Fibroblast of villous mesenchyme (primary cell): ENCODE results near the gene DISP3. TPM values are rescaled to one million over a fixed set of nuclear protein-coding genes. Genes with fewer than 3 reads are reported as not detected.

Experiments
- DNase-seq: peaks from one replicate; pipeline ENCODE4 v3.0.0-alpha.2; 2010; ENCODE audit warnings: low read depth
- H3K4me3 ChIP-seq: 2 replicates; pipeline ENCODE4 v1.5.1; 2011; ENCODE audit warnings: low read depth, mild to moderate bottlenecking, low read length
- total RNA-seq: library from RNA; depleted of rRNA; stranded (reverse); fragments of >200 nt; gene quantifications from 2 replicates; pipeline ENCODE4 v1.2.3, GENCODE V29; 2012
- TF ChIP-seq, protein P1 (sequence below): IDR thresholded peaks from 2 replicates; pipeline ENCODE4 v1.5.1; 2012; ENCODE audit warnings: low read depth, mild to moderate bottlenecking, low read length; ENCODE audit not compliant: insufficient read depth

Gene DISP3
- total RNA-seq, 1 donor: not detected

DNA sequence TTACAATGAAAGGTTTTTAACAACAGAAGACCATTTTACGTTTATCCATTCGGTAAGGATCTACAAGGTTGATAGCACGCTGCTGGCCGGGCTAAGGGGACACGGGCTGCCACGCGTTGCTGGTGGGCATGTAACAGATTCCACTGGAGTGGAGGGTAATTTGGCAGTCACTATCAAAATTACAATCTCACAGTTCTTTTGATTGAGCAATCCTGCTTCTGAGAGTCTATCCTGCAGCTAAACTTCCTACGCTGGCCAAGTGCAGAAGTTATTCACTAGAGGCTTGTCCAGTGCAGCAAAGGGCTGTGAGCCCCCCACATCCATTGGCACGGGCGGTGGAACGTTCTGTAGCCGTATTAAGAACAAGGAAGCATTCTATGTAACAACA is 61.8 kb downstream of the DISP3 start:
- DNase-seq: no peak
- H3K4me3 ChIP-seq: no peak overlapping the region
- TF ChIP-seq, protein P1, sequence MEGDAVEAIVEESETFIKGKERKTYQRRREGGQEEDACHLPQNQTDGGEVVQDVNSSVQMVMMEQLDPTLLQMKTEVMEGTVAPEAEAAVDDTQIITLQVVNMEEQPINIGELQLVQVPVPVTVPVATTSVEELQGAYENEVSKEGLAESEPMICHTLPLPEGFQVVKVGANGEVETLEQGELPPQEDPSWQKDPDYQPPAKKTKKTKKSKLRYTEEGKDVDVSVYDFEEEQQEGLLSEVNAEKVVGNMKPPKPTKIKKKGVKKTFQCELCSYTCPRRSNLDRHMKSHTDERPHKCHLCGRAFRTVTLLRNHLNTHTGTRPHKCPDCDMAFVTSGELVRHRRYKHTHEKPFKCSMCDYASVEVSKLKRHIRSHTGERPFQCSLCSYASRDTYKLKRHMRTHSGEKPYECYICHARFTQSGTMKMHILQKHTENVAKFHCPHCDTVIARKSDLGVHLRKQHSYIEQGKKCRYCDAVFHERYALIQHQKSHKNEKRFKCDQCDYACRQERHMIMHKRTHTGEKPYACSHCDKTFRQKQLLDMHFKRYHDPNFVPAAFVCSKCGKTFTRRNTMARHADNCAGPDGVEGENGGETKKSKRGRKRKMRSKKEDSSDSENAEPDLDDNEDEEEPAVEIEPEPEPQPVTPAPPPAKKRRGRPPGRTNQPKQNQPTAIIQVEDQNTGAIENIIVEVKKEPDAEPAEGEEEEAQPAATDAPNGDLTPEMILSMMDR: no peak

DNA sequence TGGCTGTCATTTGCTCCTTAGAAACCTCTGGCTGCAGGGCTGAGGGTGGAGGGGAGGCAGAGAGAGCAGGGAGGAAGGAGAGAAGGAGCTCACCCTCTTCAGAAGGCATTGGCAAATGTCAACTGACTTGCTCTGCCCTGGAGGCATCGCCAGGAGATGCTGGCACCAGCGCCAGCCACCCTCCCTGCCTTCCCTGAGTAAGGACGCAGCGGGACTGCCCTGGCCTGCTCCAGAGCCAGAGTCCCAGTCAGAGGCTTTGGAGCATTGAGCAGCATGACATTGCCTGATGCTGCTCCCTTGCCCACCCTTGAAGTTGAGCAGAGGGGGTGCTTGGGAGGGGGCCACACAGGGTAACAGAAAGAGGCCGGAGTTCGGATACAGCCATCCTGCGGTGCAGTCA is 62.3 kb downstream of the DISP3 start:
- DNase-seq: no peak
- no peak overlapping the region for H3K4me3 ChIP-seq

DNA sequence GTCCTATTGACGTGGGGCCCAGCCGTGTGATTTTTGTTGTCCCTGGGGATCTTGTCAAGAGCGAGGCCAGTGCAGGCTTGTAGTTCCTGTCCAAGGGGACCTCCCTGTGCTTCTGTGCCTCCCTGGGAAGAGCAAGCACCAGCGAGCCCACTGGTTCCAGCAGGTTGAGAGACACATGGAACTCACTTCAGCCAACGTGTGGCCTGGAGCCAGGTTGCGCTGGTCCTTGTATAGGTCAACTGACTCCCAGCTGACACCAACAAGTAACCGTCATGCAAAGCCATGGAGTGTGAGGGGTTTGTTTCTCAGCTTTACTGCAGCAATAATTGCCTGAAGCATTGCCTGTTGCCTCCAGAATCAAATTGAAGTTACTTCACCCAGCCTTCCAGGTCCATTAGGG is 63.0 kb downstream of the DISP3 start:
- no peak for DNase-seq
- H3K4me3 ChIP-seq: no peak overlapping the region
- TF ChIP-seq, protein P1: no peak

More for the DNA sequence above, 62.3 kb downstream of the DISP3 start:
- TF ChIP-seq, protein P1: no peak

DNA sequence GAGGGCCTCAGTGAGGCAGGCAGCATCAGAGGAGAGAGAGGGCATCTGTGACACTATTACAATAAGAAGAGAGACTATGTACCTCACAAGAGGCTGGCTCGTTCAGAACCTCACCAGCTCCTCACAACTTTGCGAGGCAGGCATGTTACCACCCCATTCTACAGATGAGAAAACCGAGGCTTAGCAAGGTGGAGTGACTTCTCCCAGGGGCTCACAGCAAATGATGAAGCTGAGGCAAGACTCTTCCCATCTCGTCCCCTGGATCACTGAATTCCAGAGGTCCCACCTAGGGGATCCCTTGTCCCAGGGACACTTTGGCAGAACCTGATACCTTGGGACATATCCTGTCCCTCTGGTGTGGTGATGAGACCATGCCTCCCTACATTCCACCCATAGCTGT is 64.4 kb downstream of the DISP3 start:
- DNase-seq: no peak
- TF ChIP-seq, protein P1: no peak
- no peak overlapping the region for H3K4me3 ChIP-seq

DNA sequence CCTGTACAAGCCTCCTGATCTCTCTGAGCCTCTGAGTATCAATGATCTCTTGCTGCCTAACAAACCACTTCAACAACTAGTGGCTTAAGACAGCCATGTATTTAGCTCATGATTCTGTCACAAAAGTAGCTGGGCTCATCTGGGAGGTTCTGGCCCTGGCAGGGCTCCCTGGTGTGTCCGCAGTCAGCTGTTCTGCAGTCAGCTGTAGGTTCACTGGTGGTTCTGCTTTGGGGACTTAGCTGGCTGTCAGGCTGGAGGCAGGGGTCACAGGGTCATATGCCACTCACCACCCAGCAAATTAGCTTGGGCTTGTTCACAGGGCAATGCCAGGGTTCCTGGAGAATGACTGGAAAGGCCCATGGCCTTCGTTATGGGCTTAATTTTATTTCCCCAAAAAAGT is 64.8 kb downstream of the DISP3 start:
- DNase-seq: no peak
- H3K4me3 ChIP-seq: no peak overlapping the region
- TF ChIP-seq, protein P1: no peak

DNA sequence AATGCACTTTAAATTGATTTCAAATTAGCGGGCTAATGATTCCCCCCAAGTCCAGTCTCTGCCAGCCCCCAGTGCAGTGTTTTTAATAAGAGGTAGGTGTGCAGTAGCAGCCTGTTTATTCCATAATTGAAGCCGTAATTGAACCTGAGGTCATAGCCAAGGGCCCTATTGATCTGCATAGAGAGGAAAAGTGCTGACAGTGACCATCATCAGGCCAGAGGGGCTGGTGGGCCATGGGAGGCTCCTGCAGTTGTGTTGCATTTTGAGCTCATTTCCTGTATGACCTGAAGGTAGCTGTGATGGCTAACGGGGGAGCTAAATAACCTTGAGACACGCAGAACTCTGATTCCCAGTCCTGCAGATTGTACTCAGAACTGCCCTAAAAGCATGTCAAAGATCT is 67.5 kb downstream of the DISP3 start:
- TF ChIP-seq, protein P1: no peak
- H3K4me3 ChIP-seq: no peak overlapping the region
- no peak for DNase-seq

DNA sequence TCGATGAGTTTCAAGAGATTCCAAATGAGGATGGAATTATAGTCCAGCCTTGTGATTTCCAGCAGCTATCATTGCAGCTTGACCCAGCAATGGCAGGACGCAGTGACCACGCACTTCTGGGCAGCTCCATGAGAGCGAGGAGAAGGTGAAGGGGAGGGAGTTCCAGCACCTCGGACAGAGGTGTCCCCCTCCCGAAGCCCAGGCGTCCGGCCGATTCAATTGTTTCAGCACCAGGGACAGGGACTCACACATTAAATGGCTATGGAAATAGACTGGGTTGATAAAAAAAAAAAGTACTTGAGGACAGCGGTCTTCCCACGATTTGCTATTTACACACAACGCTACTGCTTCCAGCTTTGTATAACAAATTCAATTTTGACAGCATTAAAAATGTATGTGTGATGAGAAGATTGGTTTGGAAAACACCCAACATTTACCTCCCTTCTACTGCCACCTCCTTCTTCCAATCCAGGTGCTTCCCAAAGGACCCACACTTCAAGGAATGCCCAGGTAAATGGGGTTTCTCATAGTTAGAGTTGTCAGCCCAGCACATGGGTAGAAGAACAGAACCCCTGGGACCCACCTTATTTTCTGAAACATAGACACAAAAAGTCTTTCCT is 71.8 kb downstream of the DISP3 start:
- DNase-seq: peak; percentile 80
- TF ChIP-seq, protein P1: no peak
- no peak overlapping the region for H3K4me3 ChIP-seq
